Adrenal gland (tissue), 19 donors: ENCODE data around the gene SMARCA1. TPM values are rescaled to one million over a fixed set of nuclear protein-coding genes. Genes with fewer than 3 reads are reported as not detected.

ENCODE experiments used
- DNase-seq, 7 donors: peaks; one replicate each; pipeline ENCODE4 v3.0.0-alpha.2; 2019 to 2020
- H3K27ac ChIP-seq, 5 donors: fragments of 200-600 bp; sonication (generic) in 4 of 5; 1 replicate in 3 of 5; 2 replicates in 2 of 5; pipeline versions ENCODE4 v1.5.1 to v1.8.0; 2016 to 2020; ENCODE audit warnings: mild to moderate bottlenecking in 1 of 5
- H3K27me3 ChIP-seq: fragments of 200-600 bp; 2 replicates; pipeline ENCODE4 v1.8.0; 2021
- H3K36me3 ChIP-seq, 2 donors: fragments of 200-600 bp; replicated peaks in 1 of 2; 1 replicate in 1 of 2; 2 replicates in 1 of 2; pipeline versions ENCODE4 v1.5.1 to v1.8.0; 2018 to 2022
- H3K4me1 ChIP-seq, 2 donors: fragments of 200-600 bp; replicated peaks in 1 of 2; 1 replicate in 1 of 2; 2 replicates in 1 of 2; pipeline versions ENCODE4 v1.5.1 to v1.8.0; 2018 to 2021
- H3K4me3 ChIP-seq, 4 donors: fragments of 200-600 bp; sonication (generic) in 3 of 4; one replicate each; pipeline ENCODE4 v1.5.1; 2016 to 2018
- H3K9me3 ChIP-seq, 3 donors: fragments of 200-600 bp; sonication (generic) in 1 of 3; replicated peaks in 1 of 3; 1 replicate in 2 of 3; 2 replicates in 1 of 3; pipeline versions ENCODE4 v1.5.1 to v1.8.0; 2016 to 2021
- CTCF ChIP-seq, 6 experiments: fragments of 450-650 bp in 4 of 6; fragments of 200-600 bp in 2 of 6; sonication (generic) in 1 of 6; IDR thresholded peaks; 1 replicate in 5 of 6; 2 replicates in 1 of 6; pipeline versions ENCODE4 v1.5.1 to v1.8.0; 2016 to 2021; ENCODE audit warnings: antibody characterized with exemption in 6 of 6, mild to moderate bottlenecking in 2 of 6, moderate library complexity in 1 of 6
- POLR2A ChIP-seq, 2 donors: fragments of 450-650 bp; IDR thresholded peaks; one replicate each; pipeline ENCODE4 v1.6.1; 2017; ENCODE audit warnings: antibody characterized with exemption in 2 of 2, mild to moderate bottlenecking in 2 of 2, moderate library complexity in 1 of 2
- WGBS, 4 donors: extraction: QIAGEN DNeasy Blood & Tissue Kit in 2 of 4; methylation state at CpG; one replicate each; pipeline versions ENCODE4 v1.1.5 to v1.1.7; 2013 to 2017; 5-methylcytosine and 5-hydroxymethylcytosine counted together
- intact Hi-C, 2 donors: fragments of 100-400 bp; cut with DNase I; formaldehyde crosslinking; loops; one replicate each; pipeline versions ENCODE4 v1.14.1 to v1.15.0; 2022 to 2023
- long read RNA-seq, 10 donors: library from polyadenylated mRNA in 3 of 10; unstranded in 2 of 10; stranded (forward) in 1 of 10; transcript quantifications; one replicate each; pipeline ENCODE4 v2.0.0 and lab custom pipeline, GENCODE V29; 2021 to 2026
- polyA plus RNA-seq, 3 donors: library from polyadenylated mRNA; stranded (reverse); fragments of 200-250 nt in 2 of 3; fragments of 350-450 nt in 1 of 3; fragmentation: Illumina TruSeq in 1 of 3; extraction: RNeasy Lipid Tissue Mini Kit (QIAGEN cat#74804) in 1 of 3; gene quantifications; one replicate each; pipeline ENCODE4 v1.2.3, GENCODE V29; 2013 to 2014
- total RNA-seq, 9 donors: library from RNA; depleted of rRNA in 4 of 9; stranded (reverse); fragments of >200 nt in 4 of 9; fragments of 120-200 nt in 1 of 9; fragmentation: NEBNext Ultra II Directional in 1 of 9; extraction: Animal tissue kit (Norgen Biotek cat#: 25700) in 1 of 9; gene quantifications; one replicate each; pipeline versions ENCODE4 v1.1.0 to v1.2.4, GENCODE V29; 2013 to 2023
- donor health status: healthy with polysubstance abuse.
- donor health status: Bipolar disorder and iron deficiency.
- donor health status: DM: yes; HTN: yes; CAD: no.
- donor health status: DM: no; HTN: no; CAD: no.
- donor health status: DM: no; HTN: no; CAD: no.
- donor health status: DM: yes; HTN: yes; CAD: no.

Gene SMARCA1
- 100 to 1,000 TPM in 6 of 9 donors, 10 to 100 TPM in 3; 85.2 to 160 (median 119) TPM for total RNA-seq
- 100 to 1,000 TPM in 1 of 3 donors, 10 to 100 TPM in 2; 31.0 to 117 (median 37.0) TPM for polyA plus RNA-seq
- long read RNA-seq, donor 1, full-length matches to known transcripts = 6 of 35 reads
- long read RNA-seq, donor 1, partial matches to known transcripts = 29 of 35 reads
- long read RNA-seq, donor 1, other reads (novel, unspliced or antisense) = 0 of 35 reads
- long read RNA-seq, donor 2, partial matches to known transcripts = 21 of 22 reads
- long read RNA-seq, donor 2, other reads (novel, unspliced or antisense) = 0 of 22 reads
- long read RNA-seq, donor 3, transcript SMARCA1-201 (25 exons, 3,564 nt) = major isoform, 8 of 22 reads
- long read RNA-seq, donor 3, partial matches to known transcripts = 12 of 22 reads
- long read RNA-seq, donor 3, other reads (novel, unspliced or antisense) = 0 of 22 reads
- long read RNA-seq, donor 4, transcript SMARCA1-201 (25 exons, 3,564 nt) = major isoform, 15 of 95 reads
- long read RNA-seq, donor 4, partial matches to known transcripts = 69 of 95 reads
- long read RNA-seq, donor 4, other reads (novel, unspliced or antisense) = 9 of 95 reads
- long read RNA-seq, donor 5, full-length matches to known transcripts = 314 of 514 reads
- long read RNA-seq, donor 5, partial matches to known transcripts = 17 of 514 reads
- long read RNA-seq, donor 5, other reads (novel, unspliced or antisense) = 183 of 514 reads
- long read RNA-seq, donor 6, partial matches to known transcripts = 52 of 66 reads
- long read RNA-seq, donor 6, other reads (novel, unspliced or antisense) = 9 of 66 reads
- long read RNA-seq, donor 7, partial matches to known transcripts = 40 of 44 reads
- long read RNA-seq, donor 7, other reads (novel, unspliced or antisense) = 0 of 44 reads
- long read RNA-seq, donor 8, transcript SMARCA1-201 (25 exons, 3,564 nt) = major isoform, 6 of 50 reads
- long read RNA-seq, donor 8, partial matches to known transcripts = 42 of 50 reads
- long read RNA-seq, donor 8, other reads (novel, unspliced or antisense) = 0 of 50 reads
- long read RNA-seq, donor 9, full-length matches to known transcripts = 6 of 19 reads
- long read RNA-seq, donor 9, partial matches to known transcripts = 13 of 19 reads
- long read RNA-seq, donor 9, other reads (novel, unspliced or antisense) = 0 of 19 reads
- long read RNA-seq, donor 10, full-length matches to known transcripts = 2 of 2 reads
- long read RNA-seq, donor 10, partial matches to known transcripts = 0 of 2 reads
- long read RNA-seq, donor 10, other reads (novel, unspliced or antisense) = 0 of 2 reads

GRCh38 chrX:129523079-129523911 is at the start of gene SMARCA1:
Gene SMARCA1, minus strand, starts transcription at chrX:129523490. Its CDS starts 120 bp downstream, at chrX:129523370.
- peak; percentile 62 to 80 (median 71) for DNase-seq
- peak within 1 kb of the TSS; percentile 18 to 83 (median 64) for H3K4me3 ChIP-seq
- peak; percentile 41 to 75 for TF ChIP-seq POLR2A (IDR thresholded peaks at IDR 0.05)
- TF ChIP-seq CTCF (IDR thresholded peaks at IDR 0.05) = no peak
- no peaks in the 10 kb centered on the region for H3K9me3 ChIP-seq
- intact Hi-C loops = no loop called here
- H3K4me1 ChIP-seq = peaks cover 4 to 6% of the 10 kb centered on the region in 2 donors
- no peaks in the 10 kb centered on the region for H3K36me3 ChIP-seq
- H3K27ac ChIP-seq = peak within 1 kb of the TSS in 4 of 5 donors; percentile 80 to 92 (median 88)
- no peaks in the 10 kb centered on the region for H3K27me3 ChIP-seq
- 0 to 58% (median 18%) methylated on average over 11 to 52 of the region's 54 CpGs for WGBS, 4 donors

- DNase-seq = no peak
- peaks cover 0 to 25% of the 10 kb centered on the region in 2 donors for H3K36me3 ChIP-seq
- WGBS, 4 donors = 59 to 83% (median 78%) methylated on average over 2 of the region's 2 CpGs
- no peaks in the 10 kb centered on the region for H3K9me3 ChIP-seq
- no peak for TF ChIP-seq CTCF (IDR thresholded peaks at IDR 0.05)
- TF ChIP-seq POLR2A (IDR thresholded peaks at IDR 0.05) = no peak
- no peak overlapping the region for H3K27ac ChIP-seq
- no peak overlapping the region for H3K4me3 ChIP-seq
- H3K4me1 ChIP-seq = no peaks in the 10 kb centered on the region
- intact Hi-C loops = no loop called here
- no peaks in the 10 kb centered on the region for H3K27me3 ChIP-seq
These were observed 49.1 kb upstream of the SMARCA1 start for GRCh38 chrX:129572422-129572821.

- TF ChIP-seq POLR2A (IDR thresholded peaks at IDR 0.05) (no peak), CTCF (IDR thresholded peaks at IDR 0.05) (no peak)
- H3K4me1 ChIP-seq = no peaks in the 10 kb centered on the region
- no peak for DNase-seq
- peaks cover 0 to 7% of the 10 kb centered on the region in 2 donors for H3K36me3 ChIP-seq
- H3K27me3 ChIP-seq = no peaks in the 10 kb centered on the region
- H3K4me3 ChIP-seq = no peak overlapping the region
- H3K27ac ChIP-seq = no peak overlapping the region
- no peaks in the 10 kb centered on the region for H3K9me3 ChIP-seq
- intact Hi-C loops = no loop called here
- WGBS, 4 donors = 58 to 96% (median 79%) methylated on average over 3 of the region's 3 CpGs
These were observed 45.1 kb upstream of the SMARCA1 start for GRCh38 chrX:129568349-129568748.
